ENCODE results near the gene PCBP3.
"Not testable (repeated sequence)": the region's sequence is repeated elsewhere in the genome, so short reads cannot be mapped to it uniquely, and the experiment has no call there.

PCBP3 gene

DNA sequence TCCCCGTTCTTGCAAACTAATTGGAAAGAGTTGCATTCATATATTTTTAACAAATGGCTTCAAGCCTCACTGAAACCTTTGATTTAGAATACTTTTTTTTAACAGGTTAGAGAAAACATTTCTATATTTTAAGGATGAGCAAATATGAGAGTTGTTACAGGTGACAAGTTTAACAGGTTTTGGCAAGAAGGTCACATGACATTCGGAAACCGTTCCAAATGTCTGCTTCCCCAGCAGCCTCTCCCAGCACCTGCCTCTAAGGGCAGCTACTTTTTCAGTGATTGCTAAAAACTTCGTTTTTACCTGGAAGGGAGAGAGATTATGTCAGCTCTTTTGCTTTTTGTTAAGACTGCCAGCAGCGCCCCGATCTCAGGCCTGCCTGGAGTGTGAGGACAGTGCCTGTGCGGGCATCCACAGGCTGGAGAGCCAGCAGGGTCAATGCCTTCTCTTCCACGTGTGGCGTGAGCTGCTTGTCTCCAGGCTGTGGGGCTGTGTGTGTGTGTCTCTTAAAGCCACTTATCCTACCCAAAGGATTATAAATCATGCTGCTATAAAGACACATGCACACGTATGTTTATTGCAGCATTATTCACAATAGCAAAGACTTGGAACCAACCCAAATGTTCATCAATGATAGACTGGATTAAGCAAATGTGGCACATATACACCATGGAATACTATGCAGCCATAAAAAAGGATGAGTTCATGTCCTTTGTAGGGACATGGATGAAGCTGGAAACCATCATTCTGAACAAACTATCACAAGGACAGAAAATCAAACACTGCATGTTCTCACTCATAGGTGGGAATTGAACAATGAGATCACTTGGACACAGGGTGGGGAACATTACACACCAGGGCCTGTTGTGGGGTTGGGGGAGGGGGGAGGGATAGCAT, 21.8 kb upstream of the PCBP3 start:
- H3K9me3 ChIP-seq (ENCODE audit: control extremely low read depth in 1 of 5, control insufficient read depth in 4 of 5, insufficient read depth in 2 of 5, low read depth in 1 of 5, low read length in 4 of 5); H3K27ac ChIP-seq (ENCODE audit: insufficient read depth in 1 of 2, low read depth in 1 of 2, low read length in 2 of 2, poor library complexity in 1 of 2, severe bottlenecking in 2 of 2); DNase-seq; CTCF ChIA-PET; H3K4me1 ChIP-seq (ENCODE audit: control extremely low read depth in 1 of 4, control insufficient read depth in 4 of 4, insufficient read depth in 4 of 4, low read length in 3 of 4); POLR2A ChIA-PET; H3K4me3 ChIP-seq (ENCODE audit: control insufficient read depth in 1 of 7, extremely low read depth in 1 of 7, insufficient read depth in 4 of 7, low read depth in 2 of 7, low read length in 6 of 7); H3K36me3 ChIP-seq (ENCODE audit: control insufficient read depth in 4 of 4, insufficient read depth in 4 of 4, low read length in 3 of 4): not testable (repeated sequence)
- H3K27me3 ChIP-seq (replicated peaks in 2 of 5; ENCODE audit: control insufficient read depth in 4 of 5, insufficient read depth in 5 of 5, low read length in 4 of 5) = peaks cover 0 to 33% (median 7%) of the 10 kb centered on the region in 5 experiments
- WGBS (ENCODE audit: insufficient coverage) = 83% methylated on average over 4 of the region's 10 CpGs

DNA sequence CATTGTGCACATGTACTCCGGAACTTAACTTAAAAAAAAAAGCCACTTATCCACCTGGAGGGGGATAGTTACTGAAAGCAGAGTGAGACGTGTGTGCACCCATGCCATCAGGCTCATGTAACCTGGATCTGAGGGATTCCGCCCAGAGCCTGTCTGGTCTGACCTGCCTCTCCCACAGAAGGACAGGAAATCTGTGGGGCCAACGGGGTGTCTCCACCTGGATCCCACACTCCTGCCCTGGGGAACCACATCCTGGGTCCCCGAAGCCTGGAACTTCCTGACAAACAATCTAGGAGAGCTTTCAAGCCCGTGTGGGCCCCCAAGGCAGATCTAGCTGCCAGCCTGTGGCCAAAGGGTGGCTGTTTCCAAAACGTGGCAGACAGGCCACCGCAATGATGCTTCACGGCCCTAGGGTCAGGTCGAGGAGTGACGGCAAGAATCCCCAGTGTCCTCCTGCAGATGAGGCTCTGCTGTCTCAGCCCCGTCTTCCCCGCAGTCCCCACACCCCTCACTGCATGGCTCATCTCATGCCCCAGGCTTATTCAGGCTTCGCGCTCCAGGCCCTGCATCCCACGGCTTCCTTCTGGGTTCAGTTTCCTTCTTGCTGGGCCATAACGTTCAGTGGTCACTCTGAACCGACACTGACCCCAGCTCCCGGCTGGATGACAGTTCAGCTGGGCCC, 21.0 kb upstream of the PCBP3 start:
- 73% methylated on average over 18 of the region's 19 CpGs for WGBS (ENCODE audit: insufficient coverage)
- no peak overlapping the region for H3K4me3 ChIP-seq (ENCODE audit: control insufficient read depth in 1 of 7, extremely low read depth in 1 of 7, insufficient read depth in 4 of 7, low read depth in 2 of 7, low read length in 6 of 7)
- no peak overlapping the region for H3K27ac ChIP-seq (ENCODE audit: insufficient read depth in 1 of 2, low read depth in 1 of 2, low read length in 2 of 2, poor library complexity in 1 of 2, severe bottlenecking in 2 of 2)
- no peak for DNase-seq
- peaks cover 0 to 27% (median 5%) of the 10 kb centered on the region in 5 experiments for H3K27me3 ChIP-seq (replicated peaks in 2 of 5; ENCODE audit: control insufficient read depth in 4 of 5, insufficient read depth in 5 of 5, low read length in 4 of 5)
- no peaks in the 10 kb centered on the region for H3K4me1 ChIP-seq (ENCODE audit: control extremely low read depth in 1 of 4, control insufficient read depth in 4 of 4, insufficient read depth in 4 of 4, low read length in 3 of 4)
- CTCF ChIA-PET = no interaction called here
- POLR2A ChIA-PET = no interaction called here
- peaks cover 0 to 6% (median 0%) of the 10 kb centered on the region in 5 experiments for H3K9me3 ChIP-seq (ENCODE audit: control extremely low read depth in 1 of 5, control insufficient read depth in 4 of 5, insufficient read depth in 2 of 5, low read depth in 1 of 5, low read length in 4 of 5)
- no peaks in the 10 kb centered on the region for H3K36me3 ChIP-seq (ENCODE audit: control insufficient read depth in 4 of 4, insufficient read depth in 4 of 4, low read length in 3 of 4)

DNA sequence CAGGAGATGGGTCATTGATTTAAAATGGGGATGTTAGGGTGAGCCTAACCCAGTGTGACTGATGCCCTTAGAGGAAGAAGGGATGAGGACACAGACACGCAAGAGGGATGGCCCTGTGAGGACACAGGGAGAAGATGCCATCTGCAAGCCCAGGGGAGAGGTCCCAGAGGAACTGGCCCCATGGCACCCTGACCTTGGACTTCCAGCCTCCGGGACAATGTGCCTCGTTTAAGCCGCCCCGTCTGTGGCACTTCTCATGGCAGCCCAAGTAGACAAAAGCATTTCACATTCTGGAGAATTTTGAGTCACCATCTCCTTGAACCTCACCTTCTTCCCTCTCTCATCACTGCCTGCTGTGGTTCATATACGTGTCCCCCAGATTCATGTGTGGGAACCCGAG, 20.1 kb upstream of the PCBP3 start:
- no peak overlapping the region for H3K27ac ChIP-seq (ENCODE audit: insufficient read depth in 1 of 2, low read depth in 1 of 2, low read length in 2 of 2, poor library complexity in 1 of 2, severe bottlenecking in 2 of 2)
- ChIA-PET POLR2A (no interaction called here), CTCF (no interaction called here)
- no peak for DNase-seq
- H3K36me3 ChIP-seq (ENCODE audit: control insufficient read depth in 4 of 4, insufficient read depth in 4 of 4, low read length in 3 of 4) = no peaks in the 10 kb centered on the region
- H3K9me3 ChIP-seq (ENCODE audit: control extremely low read depth in 1 of 5, control insufficient read depth in 4 of 5, insufficient read depth in 2 of 5, low read depth in 1 of 5, low read length in 4 of 5) = peaks cover 0 to 6% (median 0%) of the 10 kb centered on the region in 5 experiments
- no peaks in the 10 kb centered on the region for H3K4me1 ChIP-seq (ENCODE audit: control extremely low read depth in 1 of 4, control insufficient read depth in 4 of 4, insufficient read depth in 4 of 4, low read length in 3 of 4)
- no peak overlapping the region for H3K4me3 ChIP-seq (ENCODE audit: control insufficient read depth in 1 of 7, extremely low read depth in 1 of 7, insufficient read depth in 4 of 7, low read depth in 2 of 7, low read length in 6 of 7)
- peaks cover 0 to 25% (median 5%) of the 10 kb centered on the region in 5 experiments for H3K27me3 ChIP-seq (replicated peaks in 2 of 5; ENCODE audit: control insufficient read depth in 4 of 5, insufficient read depth in 5 of 5, low read length in 4 of 5)
- WGBS (ENCODE audit: insufficient coverage) = 96% methylated on average over 7 of the region's 7 CpGs

DNA sequence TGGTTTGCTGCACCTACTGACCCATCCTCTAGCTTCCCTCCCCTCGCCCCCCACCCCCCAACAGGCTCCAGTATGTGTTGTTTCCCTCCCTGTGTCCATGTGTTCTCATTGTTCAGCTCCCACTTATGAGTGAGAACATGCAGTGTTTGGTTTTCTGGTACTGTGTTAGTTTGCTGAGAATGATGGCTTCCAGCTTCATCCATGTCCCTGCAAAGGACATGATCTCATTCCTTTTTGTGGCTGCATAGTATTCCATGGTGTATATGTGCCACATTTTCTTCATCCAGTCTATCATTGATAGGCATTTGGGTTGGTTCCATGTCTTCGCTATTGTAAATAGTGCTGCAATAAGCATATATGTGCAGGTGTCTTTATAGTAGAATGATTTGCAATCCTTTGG, 17.4 kb upstream of the PCBP3 start:
- H3K9me3 ChIP-seq (ENCODE audit: control extremely low read depth in 1 of 5, control insufficient read depth in 4 of 5, insufficient read depth in 2 of 5, low read depth in 1 of 5, low read length in 4 of 5); H3K4me1 ChIP-seq (ENCODE audit: control extremely low read depth in 1 of 4, control insufficient read depth in 4 of 4, insufficient read depth in 4 of 4, low read length in 3 of 4); H3K36me3 ChIP-seq (ENCODE audit: control insufficient read depth in 4 of 4, insufficient read depth in 4 of 4, low read length in 3 of 4); POLR2A ChIA-PET; DNase-seq; H3K4me3 ChIP-seq (ENCODE audit: control insufficient read depth in 1 of 7, extremely low read depth in 1 of 7, insufficient read depth in 4 of 7, low read depth in 2 of 7, low read length in 6 of 7); H3K27ac ChIP-seq (ENCODE audit: insufficient read depth in 1 of 2, low read depth in 1 of 2, low read length in 2 of 2, poor library complexity in 1 of 2, severe bottlenecking in 2 of 2); CTCF ChIA-PET: not testable (repeated sequence)
- H3K27me3 ChIP-seq (replicated peaks in 2 of 5; ENCODE audit: control insufficient read depth in 4 of 5, insufficient read depth in 5 of 5, low read length in 4 of 5) = peaks cover 0 to 18% (median 1%) of the 10 kb centered on the region in 5 experiments
- no CpG with 5 or more reads among the region's 2 CpGs for WGBS (ENCODE audit: insufficient coverage)

DNA sequence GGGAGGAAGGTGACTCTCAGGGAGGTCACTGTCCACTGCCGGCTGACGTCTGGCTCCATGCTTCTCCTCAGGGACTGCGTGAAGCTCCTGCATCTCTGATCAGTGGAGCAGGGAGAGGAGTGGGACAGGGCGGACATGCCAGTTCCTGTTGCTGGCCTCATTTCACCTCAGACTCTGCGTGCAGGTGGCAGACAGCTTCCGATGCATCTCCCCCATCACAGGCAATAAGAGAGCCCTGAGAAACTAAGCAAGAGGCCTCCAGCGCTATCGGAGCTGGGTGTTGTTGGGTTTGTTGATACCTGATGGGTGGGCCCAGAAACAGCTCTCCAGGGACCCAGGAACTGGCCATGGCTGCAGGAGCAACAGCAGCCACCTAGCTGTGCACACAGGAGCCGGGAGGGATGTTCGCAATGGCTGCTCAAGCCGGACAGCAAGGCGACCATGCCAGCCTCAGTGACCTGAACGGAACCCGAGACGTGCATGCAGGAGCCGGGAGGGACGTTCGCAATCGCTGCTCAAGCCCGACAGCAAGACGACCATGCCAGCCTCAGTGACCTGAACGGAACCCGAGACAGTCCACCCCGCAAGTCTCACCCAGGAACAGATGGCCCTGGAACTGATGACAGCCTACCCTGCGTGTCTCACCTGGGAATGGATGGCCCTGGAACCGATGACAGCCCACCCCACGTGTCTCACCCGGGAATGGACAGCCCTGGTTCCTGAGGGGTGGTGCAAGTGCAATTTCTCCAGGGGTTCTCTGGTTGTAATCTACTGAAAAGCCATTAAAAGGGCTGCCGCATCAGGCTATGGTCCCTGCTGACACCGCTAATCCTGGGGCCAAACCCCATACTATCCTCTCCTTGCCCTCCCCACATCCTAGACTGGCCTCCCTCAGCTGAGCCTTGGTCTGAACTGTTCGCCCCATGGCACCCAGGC, 14.2 kb upstream of the PCBP3 start:
- Histone ChIP-seq H3K36me3 (ENCODE audit: control insufficient read depth in 4 of 4, insufficient read depth in 4 of 4, low read length in 3 of 4) (no peaks in the 10 kb centered on the region), H3K9me3 (ENCODE audit: control extremely low read depth in 1 of 5, control insufficient read depth in 4 of 5, insufficient read depth in 2 of 5, low read depth in 1 of 5, low read length in 4 of 5) (no peaks in the 10 kb centered on the region), H3K4me3 (ENCODE audit: control insufficient read depth in 1 of 7, extremely low read depth in 1 of 7, insufficient read depth in 4 of 7, low read depth in 2 of 7, low read length in 6 of 7) (no peak overlapping the region), H3K27me3 (replicated peaks in 2 of 5; ENCODE audit: control insufficient read depth in 4 of 5, insufficient read depth in 5 of 5, low read length in 4 of 5) (peaks cover 0 to 7% (median 0%) of the 10 kb centered on the region in 5 experiments), H3K4me1 (ENCODE audit: control extremely low read depth in 1 of 4, control insufficient read depth in 4 of 4, insufficient read depth in 4 of 4, low read length in 3 of 4) (no peaks in the 10 kb centered on the region), H3K27ac (ENCODE audit: insufficient read depth in 1 of 2, low read depth in 1 of 2, low read length in 2 of 2, poor library complexity in 1 of 2, severe bottlenecking in 2 of 2) (no peak overlapping the region)
- ChIA-PET CTCF (interaction anchor here (0.9 kb wide), 1 partner anchor 165 kb away, joined by 3 read pairs; no protein-coding TSS in a partner anchor), POLR2A (no interaction called here)
- 91% methylated on average over 29 of the region's 31 CpGs for WGBS (ENCODE audit: insufficient coverage)
- no peak for DNase-seq

DNA sequence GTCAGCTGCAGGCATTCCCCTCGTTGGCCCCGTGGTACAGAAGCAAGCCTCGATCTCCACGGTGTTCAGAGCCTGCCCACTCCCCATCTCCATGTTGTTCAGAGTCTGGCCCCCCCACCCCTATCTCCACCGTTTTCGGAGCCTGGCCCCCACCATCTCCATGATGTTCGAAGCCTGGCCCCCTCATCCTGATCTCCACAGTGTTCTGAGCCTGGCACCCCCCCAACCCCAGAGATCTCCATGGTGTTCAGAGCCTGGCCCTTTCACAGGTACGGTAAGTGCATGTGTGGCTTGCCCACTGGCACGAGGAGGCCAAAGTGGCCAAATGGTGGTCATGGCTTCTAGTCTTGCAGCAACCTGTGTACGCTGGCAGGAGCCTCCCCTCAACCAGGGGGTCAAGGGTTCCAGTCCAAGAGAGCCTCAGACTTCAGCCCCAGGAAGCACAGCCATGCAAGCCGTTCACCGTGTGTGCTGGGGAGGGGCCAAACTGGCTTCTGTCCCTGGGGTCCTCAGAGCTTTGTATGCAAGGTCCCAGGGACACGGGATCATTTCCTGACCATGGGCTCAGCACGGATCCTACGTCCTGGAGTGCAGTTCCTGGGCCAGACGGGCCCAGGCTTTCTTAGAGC, 13.3 kb upstream of the PCBP3 start:
- ChIA-PET CTCF (no interaction called here), POLR2A (no interaction called here)
- Histone ChIP-seq H3K27me3 (replicated peaks in 2 of 5; ENCODE audit: control insufficient read depth in 4 of 5, insufficient read depth in 5 of 5, low read length in 4 of 5) (peaks cover 0 to 3% (median 0%) of the 10 kb centered on the region in 5 experiments), H3K9me3 (ENCODE audit: control extremely low read depth in 1 of 5, control insufficient read depth in 4 of 5, insufficient read depth in 2 of 5, low read depth in 1 of 5, low read length in 4 of 5) (peaks cover 0 to 3% (median 0%) of the 10 kb centered on the region in 5 experiments), H3K4me3 (ENCODE audit: control insufficient read depth in 1 of 7, extremely low read depth in 1 of 7, insufficient read depth in 4 of 7, low read depth in 2 of 7, low read length in 6 of 7) (no peak overlapping the region), H3K4me1 (ENCODE audit: control extremely low read depth in 1 of 4, control insufficient read depth in 4 of 4, insufficient read depth in 4 of 4, low read length in 3 of 4) (no peaks in the 10 kb centered on the region), H3K27ac (ENCODE audit: insufficient read depth in 1 of 2, low read depth in 1 of 2, low read length in 2 of 2, poor library complexity in 1 of 2, severe bottlenecking in 2 of 2) (no peak overlapping the region), H3K36me3 (ENCODE audit: control insufficient read depth in 4 of 4, insufficient read depth in 4 of 4, low read length in 3 of 4) (no peaks in the 10 kb centered on the region)
- DNase-seq = no peak
- WGBS (ENCODE audit: insufficient coverage) = 92% methylated on average over 13 of the region's 16 CpGs

Data from common myeloid progenitor, CD34-positive (primary cell).